C4-2B (cell line): ENCODE measurements around the gene GNLY.

Source experiments
- CTCF ChIP-seq: fragments of 450-650 bp; conservative IDR thresholded peaks from 2 replicates; pipeline ENCODE4 v1.5.1; 2017; ENCODE audit warnings: mild to moderate bottlenecking
- ZFX ChIP-seq: fragments of 450-650 bp; IDR thresholded peaks from 2 replicates; pipeline ENCODE4 v1.6.1; 2017

- no peak for TF ChIP-seq CTCF
- no peak for TF ChIP-seq ZFX
Measured at GRCh38 chr2:85705680-85706039, 11.5 kb downstream of the GNLY start.
